CD14-positive monocyte (primary cell): ENCODE measurements around the gene SETD3. TPM values are rescaled to one million over a fixed set of nuclear protein-coding genes. Genes with fewer than 3 reads are reported as not detected.

ENCODE experiments used
- DNase-seq, 3 donors: peaks; one replicate each; pipeline ENCODE4 v3.0.0-alpha.2; 2011 to 2022
- H2AFZ ChIP-seq: 2 replicates; pipeline ENCODE4 v1.6.0; 2012; ENCODE audit warnings: mild to moderate bottlenecking, low read depth, low read length, inconsistent platforms; ENCODE audit not compliant: insufficient read depth, poor library complexity, severe bottlenecking
- H3K27ac ChIP-seq, 2 donors: 1 replicate in 1 of 2; 2 replicates in 1 of 2; pipeline ENCODE4 v1.5.1; 2012 to 2013; ENCODE audit warnings: low read length in 2 of 2, control low read depth in 1 of 2, inconsistent platforms in 1 of 2, low read depth in 1 of 2, mild to moderate bottlenecking in 1 of 2
- H3K27me3 ChIP-seq, 2 donors: one replicate each; pipeline versions ENCODE4 v1.6.0 to v1.6.1; 2011 to 2013; ENCODE audit warnings: low read length in 2 of 2; ENCODE audit not compliant: control insufficient read depth in 2 of 2, insufficient read depth in 2 of 2
- H3K36me3 ChIP-seq, 2 donors: replicated peaks in 1 of 2; 1 replicate in 1 of 2; 2 replicates in 1 of 2; pipeline versions ENCODE4 v1.5.1 to v1.6.1; 2012 to 2013; ENCODE audit warnings: low read length in 2 of 2, control low read depth in 1 of 2, inconsistent platforms in 1 of 2, mild to moderate bottlenecking in 1 of 2; ENCODE audit not compliant: insufficient read depth in 2 of 2, control insufficient read depth in 1 of 2
- H3K4me1 ChIP-seq, 2 donors: 1 replicate in 1 of 2; 2 replicates in 1 of 2; pipeline versions ENCODE4 v1.5.1 to v1.6.1; 2012 to 2013; ENCODE audit warnings: low read length in 2 of 2, control low read depth in 1 of 2, inconsistent platforms in 1 of 2, mild to moderate bottlenecking in 1 of 2, moderate library complexity in 1 of 2; ENCODE audit not compliant: insufficient read depth in 2 of 2, control insufficient read depth in 1 of 2
- H3K4me2 ChIP-seq: replicated peaks from 2 replicates; pipeline ENCODE3; 2012; ENCODE audit warnings: low read length, moderate library complexity, mild to moderate bottlenecking; ENCODE audit not compliant: poor library complexity, severe bottlenecking; ENCODE audit errors: extremely low read depth
- H3K4me3 ChIP-seq, 3 experiments: fragments of 200-600 bp in 1 of 3; sonication (generic) in 1 of 3; replicated peaks in 1 of 3; 1 replicate in 2 of 3; 2 replicates in 1 of 3; pipeline ENCODE4 v1.5.1; 2011 to 2013; ENCODE audit warnings: low read length in 3 of 3, mild to moderate bottlenecking in 3 of 3, control low read depth in 2 of 3, low read depth in 2 of 3, inconsistent platforms in 1 of 3, moderate library complexity in 1 of 3
- H3K79me2 ChIP-seq: 2 replicates; pipeline ENCODE4 v1.6.0; 2012; ENCODE audit warnings: mild to moderate bottlenecking, control low read depth, inconsistent platforms, low read length, moderate library complexity; ENCODE audit not compliant: insufficient read depth
- H3K9ac ChIP-seq: 2 replicates; pipeline ENCODE4 v1.6.0; 2017; ENCODE audit warnings: low read length, mild to moderate bottlenecking; ENCODE audit not compliant: insufficient read depth, poor library complexity, severe bottlenecking
- H3K9me3 ChIP-seq, 2 donors: replicated peaks in 1 of 2; 1 replicate in 1 of 2; 2 replicates in 1 of 2; pipeline versions ENCODE4 v1.5.1 to v1.6.1; 2012 to 2013; ENCODE audit warnings: low read length in 2 of 2, control low read depth in 1 of 2; ENCODE audit not compliant: control insufficient read depth in 1 of 2, insufficient read depth in 1 of 2
- H4K20me1 ChIP-seq: 2 replicates; pipeline ENCODE4 v1.6.0; 2012; ENCODE audit warnings: mild to moderate bottlenecking, low read length, control low read depth, moderate library complexity; ENCODE audit not compliant: insufficient read depth
- H3K27ac Mint-ChIP-seq, 7 donors: one replicate each; pipeline ENCODE4 v1.8.0; 2020; ENCODE audit warnings: mild to moderate bottlenecking in 7 of 7, mixed read lengths in 7 of 7, moderate library complexity in 6 of 7, inconsistent platforms in 2 of 7
- H3K27me3 Mint-ChIP-seq, 3 donors: one replicate each; pipeline ENCODE4 v1.8.0; 2021 to 2022; ENCODE audit warnings: low read depth in 3 of 3, mild to moderate bottlenecking in 3 of 3, mixed read lengths in 3 of 3, moderate library complexity in 3 of 3, inconsistent platforms in 1 of 3
- H3K36me3 Mint-ChIP-seq, 2 donors: one replicate each; pipeline ENCODE4 v1.8.0; 2020; ENCODE audit warnings: mixed read lengths in 2 of 2, inconsistent platforms in 1 of 2, mild to moderate bottlenecking in 1 of 2
- H3K4me1 Mint-ChIP-seq: one replicate; pipeline ENCODE4 v1.8.0; 2020; ENCODE audit warnings: mild to moderate bottlenecking, mixed read lengths
- H3K4me3 Mint-ChIP-seq, 2 donors: one replicate each; pipeline ENCODE4 v1.8.0; 2020; ENCODE audit warnings: mild to moderate bottlenecking in 2 of 2, mixed read lengths in 2 of 2, moderate library complexity in 1 of 2
- H3K9me3 Mint-ChIP-seq, 7 donors: one replicate each; pipeline ENCODE4 v1.8.0; 2020 to 2022; ENCODE audit warnings: mixed read lengths in 7 of 7, mild to moderate bottlenecking in 6 of 7, moderate library complexity in 6 of 7, inconsistent platforms in 2 of 7
- WGBS: methylation state at CpG from one replicate; pipeline ENCODE4 v1.1.5; 2013; ENCODE audit warnings: missing lambda C conversion rate; ENCODE audit not compliant: insufficient coverage; 5-methylcytosine and 5-hydroxymethylcytosine counted together
- intact Hi-C, 2 donors: fragments of 100-400 bp; cut with micrococcal nuclease; formaldehyde crosslinking; loops; one replicate each; pipeline versions ENCODE4 v1.15.0 to v1.15.1; 2023
- polyA plus RNA-seq, 3 donors: library from polyadenylated mRNA; depleted of rRNA in 1 of 3; unstranded in 2 of 3; stranded (reverse) in 1 of 3; fragments of 300-500 nt in 2 of 3; fragments of >200 nt in 1 of 3; fragmentation: Illumina TruSeq in 2 of 3; gene quantifications; 1 replicate in 2 of 3; 2 replicates in 1 of 3; pipeline ENCODE4 v1.2.3, GENCODE V29; 2012 to 2021
- TF ChIP-seq, protein P1 (sequence below): fragments of 200-600 bp; IDR thresholded peaks from one replicate; pipeline ENCODE4 v1.8.0; 2022; ENCODE audit warnings: antibody characterized with exemption, mild to moderate bottlenecking

SETD3 gene
- polyA plus RNA-seq, 3 donors: 22.9 to 39.5 (median 38.7) TPM

DNA sequence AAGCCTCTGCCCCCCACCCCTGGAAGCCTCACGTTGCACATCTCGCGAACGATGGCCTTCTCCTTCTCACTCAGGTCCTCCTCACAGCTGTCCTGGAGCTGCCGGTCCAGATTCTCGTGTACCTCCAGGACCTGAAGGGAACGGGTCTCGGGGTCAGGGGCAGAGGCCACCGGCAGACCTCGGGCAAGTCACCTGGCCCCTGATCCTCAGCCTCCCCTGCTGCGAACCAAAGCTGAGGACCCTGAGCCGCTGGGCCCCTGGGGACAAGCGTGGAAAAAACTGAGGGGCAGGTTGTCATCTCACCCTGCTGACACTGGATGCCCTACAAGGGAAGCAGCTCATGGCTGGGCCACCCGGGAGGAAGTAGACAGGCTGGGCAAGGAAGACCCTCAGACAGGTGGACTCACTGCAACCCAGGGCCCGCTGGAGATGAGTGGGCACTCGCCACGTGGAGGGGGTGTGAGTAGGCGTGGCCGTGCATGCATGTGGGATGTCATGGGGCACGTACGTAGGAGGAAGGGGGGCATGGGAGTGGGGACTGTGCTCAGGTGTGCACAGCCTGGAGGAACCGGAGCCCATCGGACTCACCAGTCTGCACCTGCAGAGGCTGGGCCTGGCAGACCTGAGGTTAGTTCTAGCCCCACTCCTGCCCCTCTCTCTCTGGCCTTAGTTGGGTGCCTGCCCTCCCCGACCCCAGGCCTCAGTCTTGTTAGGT is 35.7 kb upstream of the SETD3 start:
- WGBS: 88% methylated on average over 21 of the region's 24 CpGs
- intact Hi-C loops: loop anchor here in 1 of 2 donors (5.0 kb wide), 1 partner anchor 111 kb away; no protein-coding TSS in a partner anchor
- peak in 1 of 3 donors; percentile 5 for DNase-seq

DNA sequence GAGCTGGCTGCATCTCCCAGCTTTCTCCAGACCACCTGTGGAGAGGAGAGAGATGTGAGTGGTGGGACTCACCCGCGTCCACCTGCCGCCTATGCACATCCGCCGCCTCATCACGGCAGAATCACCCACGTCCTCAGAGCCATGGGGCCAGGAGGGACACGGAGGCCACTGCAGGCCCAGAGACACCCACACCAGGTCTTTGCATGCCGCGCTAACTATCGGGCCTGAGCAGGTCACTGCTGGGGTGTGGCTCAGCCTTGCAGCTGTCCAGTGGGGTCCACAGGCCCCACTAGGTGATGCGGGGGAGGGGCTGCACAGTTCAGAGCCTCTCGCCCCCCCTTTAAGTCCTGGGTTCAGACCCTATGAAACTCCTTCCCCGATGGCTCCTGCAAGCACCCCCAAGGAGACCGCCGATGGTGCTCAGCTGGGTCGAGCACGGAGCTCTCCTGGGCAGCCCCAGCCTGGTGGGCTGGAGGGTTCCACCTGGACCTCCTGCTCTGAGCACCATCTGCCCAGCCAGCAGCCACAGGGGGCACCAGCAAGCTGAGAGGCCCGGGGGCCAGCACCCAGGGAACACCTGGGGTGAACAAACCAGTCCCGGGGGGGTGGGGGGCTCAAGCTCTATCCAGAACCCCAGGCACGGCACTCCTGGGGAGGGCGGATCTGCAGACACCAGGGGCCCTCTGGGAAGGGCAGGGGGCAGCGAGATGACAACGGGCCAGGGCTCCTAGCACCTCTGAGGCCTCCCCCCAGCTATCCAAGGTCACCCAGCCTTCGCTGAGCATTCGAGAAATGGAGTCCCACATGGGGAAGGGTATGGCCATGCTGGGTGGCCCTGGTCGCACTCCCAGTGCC is 34.9 kb upstream of the SETD3 start:
- Mint-ChIP-seq H3K4me3 (no peak overlapping the region), H3K36me3 (peaks cover 12 to 26% of the 10 kb centered on the region in 2 donors), H3K4me1 (peaks cover 2% of the 10 kb centered on the region), H3K27ac (no peak overlapping the region), H3K27me3 (peaks cover 0 to 9% (median 5%) of the 10 kb centered on the region in 3 donors), H3K9me3 (no peaks in the 10 kb centered on the region)
- Histone ChIP-seq H3K27ac (no peak overlapping the region), H3K4me2 (no peak overlapping the region), H4K20me1 (peaks cover 4% of the 10 kb centered on the region), H3K9ac (no peak overlapping the region), H2AFZ (no peak overlapping the region), H3K9me3 (no peaks in the 10 kb centered on the region), H3K4me3 (no peak overlapping the region), H3K36me3 (peaks cover 23 to 25% of the 10 kb centered on the region in 2 donors), H3K4me1 (no peaks in the 10 kb centered on the region), H3K79me2 (no peaks in the 10 kb centered on the region), H3K27me3 (no peaks in the 10 kb centered on the region)
- TF ChIP-seq, protein P1, sequence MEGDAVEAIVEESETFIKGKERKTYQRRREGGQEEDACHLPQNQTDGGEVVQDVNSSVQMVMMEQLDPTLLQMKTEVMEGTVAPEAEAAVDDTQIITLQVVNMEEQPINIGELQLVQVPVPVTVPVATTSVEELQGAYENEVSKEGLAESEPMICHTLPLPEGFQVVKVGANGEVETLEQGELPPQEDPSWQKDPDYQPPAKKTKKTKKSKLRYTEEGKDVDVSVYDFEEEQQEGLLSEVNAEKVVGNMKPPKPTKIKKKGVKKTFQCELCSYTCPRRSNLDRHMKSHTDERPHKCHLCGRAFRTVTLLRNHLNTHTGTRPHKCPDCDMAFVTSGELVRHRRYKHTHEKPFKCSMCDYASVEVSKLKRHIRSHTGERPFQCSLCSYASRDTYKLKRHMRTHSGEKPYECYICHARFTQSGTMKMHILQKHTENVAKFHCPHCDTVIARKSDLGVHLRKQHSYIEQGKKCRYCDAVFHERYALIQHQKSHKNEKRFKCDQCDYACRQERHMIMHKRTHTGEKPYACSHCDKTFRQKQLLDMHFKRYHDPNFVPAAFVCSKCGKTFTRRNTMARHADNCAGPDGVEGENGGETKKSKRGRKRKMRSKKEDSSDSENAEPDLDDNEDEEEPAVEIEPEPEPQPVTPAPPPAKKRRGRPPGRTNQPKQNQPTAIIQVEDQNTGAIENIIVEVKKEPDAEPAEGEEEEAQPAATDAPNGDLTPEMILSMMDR: no peak
- peak in 1 of 3 donors; percentile 4 for DNase-seq
- intact Hi-C loops: loop anchor here in 1 of 2 donors (5.0 kb wide), 1 partner anchor 112 kb away; no protein-coding TSS in a partner anchor
- WGBS: 93% methylated on average over 25 of the region's 27 CpGs

More for the DNA sequence above, 35.7 kb upstream of the SETD3 start:
- no peak overlapping the region for H2AFZ ChIP-seq
- H3K9me3 ChIP-seq: no peaks in the 10 kb centered on the region
- no peaks in the 10 kb centered on the region for H3K27me3 ChIP-seq
- peaks cover 2% of the 10 kb centered on the region for H3K4me1 Mint-ChIP-seq
- TF ChIP-seq, protein P1: no peak
- peaks cover 15 to 17% of the 10 kb centered on the region in 2 donors for H3K36me3 ChIP-seq
- peaks cover 0 to 9% (median 5%) of the 10 kb centered on the region in 3 donors for H3K27me3 Mint-ChIP-seq
- H3K4me2 ChIP-seq: no peak overlapping the region
- peak overlapping the region in 1 of 7 donors; percentile 36 for H3K27ac Mint-ChIP-seq
- H3K9me3 Mint-ChIP-seq: no peaks in the 10 kb centered on the region
- peaks cover 5 to 18% of the 10 kb centered on the region in 2 donors for H3K36me3 Mint-ChIP-seq
- H3K79me2 ChIP-seq: no peaks in the 10 kb centered on the region
- H3K4me1 ChIP-seq: no peaks in the 10 kb centered on the region
- H3K4me3 ChIP-seq: no peak overlapping the region
- H3K9ac ChIP-seq: no peak overlapping the region
- no peak overlapping the region for H3K27ac ChIP-seq
- no peak overlapping the region for H3K4me3 Mint-ChIP-seq
- H4K20me1 ChIP-seq: peaks cover 3% of the 10 kb centered on the region
